K562 (cell line): ENCODE results near the gene MMP24. TPM values are rescaled to one million over a fixed set of nuclear protein-coding genes. Genes with fewer than 3 reads are reported as not detected.
"Not testable (repeated sequence)": the region's sequence is repeated elsewhere in the genome, so short reads cannot be mapped to it uniquely, and the experiment has no call there.

Source experiments
- ATAC-seq: fragments of 200-7000 bp; cut with Tn5 transposase; 3 replicates; pipeline ENCODE4 v1.9.1; 2020; ENCODE audit warnings: moderate library complexity
- BruUV-seq: library from RNA; stranded (reverse); fragments of 400-500 nt; replicated peaks from 2 replicates; lab custom pipeline; 2021; lab: Mats Ljungman, UMichigan
- CTCF ChIA-PET: fragments of 300-600 bp; formaldehyde crosslinking; extraction: SDS; loops from one replicate; lab custom pipeline; 2021; ENCODE audit warnings: low intra/inter-chr PET ratio; lab: Yijun Ruan, JAX
- POLR2A ChIA-PET: fragments of 300-600, 350-650 bp; sonication (Branson Sonifier 250); formaldehyde crosslinking; extraction: SDS; loops from one replicate; lab custom pipeline; 2021; ENCODE audit warnings: antibody characterized with exemption, inconsistent platforms; lab: Yijun Ruan, JAX
- DNase-seq, 4 experiments: peaks; one replicate each; pipeline versions ENCODE4 v3.0.0 to v3.0.0-alpha.2; 2011 to 2018; ENCODE audit warnings: low spot score in 3 of 4, mixed read lengths in 3 of 4; ENCODE audit errors: extremely low read depth in 1 of 4
- FAIRE-seq: peaks from 2 replicates; lab custom pipeline; 2011; peaks lifted over from hg19 to GRCh38; lab: Jason Lieb, UNC
- H2AFZ ChIP-seq: 2 replicates; pipeline ENCODE4 v1.6.0; 2011; ENCODE audit warnings: low read depth, low read length, control low read depth, inconsistent platforms
- H3K27ac ChIP-seq: fragments of 200-600 bp; 3 replicates; pipeline ENCODE4 v1.8.0; 2011; ENCODE audit warnings: low read depth, mild to moderate bottlenecking, control low read depth, inconsistent platforms, low read length, moderate library complexity, mixed read lengths; ENCODE audit errors: extremely low read depth
- H3K27me3 ChIP-seq, 2 experiments: fragments of 300-600 bp in 1 of 2; 2 replicates in 1 of 2; 3 replicates in 1 of 2; pipeline versions ENCODE4 v1.6.0 to v1.8.0; 2011; ENCODE audit warnings: inconsistent platforms in 2 of 2, low read length in 2 of 2, mild to moderate bottlenecking in 1 of 2, mixed read lengths in 1 of 2, moderate library complexity in 1 of 2; ENCODE audit not compliant: control insufficient read depth in 2 of 2, insufficient read depth in 2 of 2
- H3K36me3 ChIP-seq: fragments of 300-600 bp; 3 replicates; pipeline ENCODE4 v1.8.0; 2011; ENCODE audit warnings: mild to moderate bottlenecking, low read length, inconsistent platforms; ENCODE audit not compliant: control insufficient read depth, insufficient read depth
- H3K4me1 ChIP-seq, 2 experiments: fragments of 200-600 bp in 1 of 2; replicated peaks in 1 of 2; 2 replicates in 1 of 2; 3 replicates in 1 of 2; pipeline versions ENCODE4 v1.5.1 to v1.8.0; 2011; ENCODE audit warnings: inconsistent platforms in 2 of 2, low read length in 2 of 2, mild to moderate bottlenecking in 1 of 2, mixed read lengths in 1 of 2, moderate library complexity in 1 of 2; ENCODE audit not compliant: control insufficient read depth in 2 of 2, insufficient read depth in 2 of 2
- H3K4me2 ChIP-seq: 2 replicates; pipeline ENCODE4 v1.6.1; 2011; ENCODE audit warnings: low read length, control low read depth, inconsistent platforms, mixed read lengths; ENCODE audit not compliant: insufficient read depth
- H3K4me3 ChIP-seq: fragments of 200-600 bp; sonication (generic), shearing (Covaris generic); 2 replicates; pipeline ENCODE4 v1.5.1; 2016; ENCODE audit warnings: control low read depth, inconsistent platforms
- H3K79me2 ChIP-seq: fragments of 200-600 bp; 3 replicates; pipeline ENCODE4 v1.8.0; 2011; ENCODE audit warnings: low read length, inconsistent platforms; ENCODE audit not compliant: control insufficient read depth, insufficient read depth
- H3K9ac ChIP-seq, 2 experiments: 2 replicates each; pipeline versions ENCODE4 v1.6.0 to v1.6.1; 2011; ENCODE audit warnings: low read depth in 2 of 2, low read length in 2 of 2, control low read depth in 1 of 2, inconsistent platforms in 1 of 2, mild to moderate bottlenecking in 1 of 2, mixed read lengths in 1 of 2; ENCODE audit not compliant: insufficient read depth in 1 of 2
- H3K9me1 ChIP-seq: one replicate; pipeline ENCODE4 v1.6.0; 2011; ENCODE audit warnings: inconsistent platforms, mild to moderate bottlenecking, low read length, moderate library complexity; ENCODE audit not compliant: control insufficient read depth, insufficient read depth
- H3K9me3 ChIP-seq: replicated peaks from 2 replicates; pipeline ENCODE4 v1.5.1; 2011; ENCODE audit warnings: low read depth, low read length, inconsistent platforms; ENCODE audit not compliant: control insufficient read depth, insufficient read depth
- H4K20me1 ChIP-seq: replicated peaks from 2 replicates; pipeline ENCODE4 v1.6.1; 2011; ENCODE audit warnings: low read length, inconsistent platforms, mixed read lengths; ENCODE audit not compliant: control insufficient read depth, insufficient read depth
- HDAC6 ChIP-seq: IDR thresholded peaks from 2 replicates; pipeline ENCODE4 v1.6.1; 2012; ENCODE audit warnings: low read depth, mild to moderate bottlenecking, control low read depth, inconsistent platforms, low read length, moderate library complexity
- HEY1 ChIP-seq: fragments of 250-450 bp; sonication (Bioruptor Pico); IDR thresholded peaks from 2 replicates; pipeline ENCODE4 v1.5.0; 2020; ENCODE audit warnings: mild to moderate bottlenecking, moderate library complexity, borderline replicate concordance
- NELFE ChIP-seq: IDR thresholded peaks from 2 replicates; pipeline ENCODE4 v1.6.1; 2011; ENCODE audit warnings: mild to moderate bottlenecking; ENCODE audit not compliant: insufficient read depth, insufficient read length
- NONO ChIP-seq, 2 experiments: fragments of 200-400 bp in 1 of 2; fragments of 450-650 bp in 1 of 2; formaldehyde crosslinking in 1 of 2; IDR thresholded peaks; 2 replicates each; pipeline ENCODE4 v1.6.1; 2017; ENCODE audit warnings: low read depth in 2 of 2, mild to moderate bottlenecking in 2 of 2, moderate library complexity in 2 of 2, low read length in 1 of 2
- RFX5 ChIP-seq: IDR thresholded peaks from 2 replicates; pipeline ENCODE4 v1.6.1; 2011; ENCODE audit warnings: low read depth, mild to moderate bottlenecking, improper control_type of control experiment, low read length
- TRIM28 ChIP-seq: fragments of 450-650 bp; IDR thresholded peaks from 2 replicates; pipeline ENCODE4 v1.6.1; 2017
- WGBS: fragments of 100-300 bp; shearing (Covaris generic); methylation state at CpG from one replicate; pipeline ENCODE4 v1.1.6; 2016; ENCODE audit warnings: low coverage, mixed read lengths; ENCODE audit not compliant: insufficient coverage; ENCODE audit errors: missing lambda C conversion rate; 5-methylcytosine and 5-hydroxymethylcytosine counted together
- in situ Hi-C: fragments of 300-500 bp; cut with MboI; formaldehyde crosslinking; loops from 4 replicates; pipeline ENCODE4 v1.15.0; 2018; ENCODE audit warnings: inconsistent platforms, mixed read lengths
- intact Hi-C: fragments of 100-400 bp; cut with micrococcal nuclease; formaldehyde crosslinking; loops from 2 replicates; pipeline ENCODE4 v1.14.2; 2022
- polyA plus RNA-seq, 8 experiments: library from polyadenylated mRNA; depleted of rRNA in 4 of 8; stranded (reverse) in 5 of 8; unstranded in 3 of 8; fragments of >200 nt; fragmentation: Nextera tagmentation in 2 of 8; fragmentation: Illumina TruSeq in 1 of 8; extraction: Ambion mirVana in 2 of 8; extraction: Trizol in 1 of 8; gene quantifications; 2 replicates each; pipeline versions ENCODE4 v1.2.1 to v1.2.3, GENCODE V29; 2011 to 2014; ENCODE audit warnings: inconsistent platforms in 1 of 8, missing spikeins in 1 of 8
- total RNA-seq, 7 experiments: library from RNA; depleted of rRNA in 6 of 7; stranded (reverse); fragments of >200 nt in 6 of 7; fragmentation: Illumina TruSeq in 2 of 7; extraction: Trizol in 2 of 7; gene quantifications; 2 replicates each; pipeline versions ENCODE4 v1.2.1 to v1.2.3, GENCODE V29; 2011 to 2021; ENCODE audit warnings: low replicate concordance in 1 of 7
- TF ChIP-seq, protein P1 (sequence below): fragments of 250-450 bp; sonication (Bioruptor Pico); IDR thresholded peaks from 2 replicates; pipeline ENCODE4 v1.4.0; 2020

The MMP24 gene
- total and polyA plus RNA-seq, 9 of the 15 experiments (the other 6 are each of a cell fraction or from before 2014, with no cell fraction given): 0.03 to 0.07 (median 0.03) TPM; not detected in 6

DNA sequence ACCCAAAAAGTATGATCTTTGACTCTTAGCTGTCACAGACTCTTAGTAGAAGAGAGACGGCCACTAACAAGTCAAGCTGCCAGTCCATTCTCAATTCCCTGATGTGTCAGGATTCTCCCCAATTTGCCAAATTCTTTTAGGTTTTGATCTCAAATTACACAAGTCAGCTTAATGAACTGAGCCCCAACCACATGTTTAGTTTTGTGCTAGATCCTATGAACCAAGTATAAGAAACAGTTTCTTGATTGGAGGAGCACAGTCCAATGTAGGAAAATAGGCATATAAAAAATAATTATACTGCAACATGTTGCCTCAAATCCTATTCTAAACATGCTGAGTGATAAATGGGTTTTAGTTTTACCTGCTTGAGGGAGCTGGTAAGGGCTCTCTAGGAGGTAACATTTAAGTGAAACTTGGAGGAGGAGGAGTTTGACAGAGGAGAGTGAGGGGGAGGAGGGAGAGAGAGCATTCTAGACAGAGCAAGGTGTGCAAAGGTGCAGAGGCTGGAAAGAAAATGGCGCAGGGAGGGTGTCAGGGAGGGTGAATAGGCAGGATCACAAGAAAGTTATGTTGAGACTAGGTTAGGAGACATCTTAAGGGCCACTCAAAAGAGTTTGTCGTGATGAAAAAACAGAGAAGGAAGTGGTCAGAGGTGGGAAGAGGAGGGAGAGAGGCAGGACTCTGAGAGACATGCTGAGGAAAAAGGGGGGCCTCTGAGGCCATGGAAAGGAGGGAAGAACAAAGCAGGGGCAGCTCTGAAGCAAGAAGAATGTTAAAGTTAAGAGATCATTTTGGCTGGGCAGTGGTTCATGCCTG lies 88.5 kb downstream of the MMP24 start:
- H4K20me1 ChIP-seq: no peaks in the 10 kb centered on the region
- H3K36me3 ChIP-seq: peaks cover 10% of the 10 kb centered on the region
- no peaks in the 10 kb centered on the region for H3K9me3 ChIP-seq
- DNase-seq (no peak), FAIRE-seq (no peak), ATAC-seq (no peak)
- H2AFZ ChIP-seq: no peak overlapping the region
- in situ Hi-C loops (loop anchor here (25.0 kb wide), 1 partner anchor 122 kb away; the partner anchor contains the start of gene GDF5), intact Hi-C loops (no loop called here)
- TF ChIP-seq HEY1 (CRISPR knock-in tag) (no peak), TRIM28 (no peak), NONO (IDR thresholded peaks at IDR 0.05; ENCODE audit: low read depth in 2 of 2, low read length in 1 of 2) (no peak), RFX5 (no peak), HDAC6 (no peak), NELFE (no peak)
- TF ChIP-seq, protein P1, sequence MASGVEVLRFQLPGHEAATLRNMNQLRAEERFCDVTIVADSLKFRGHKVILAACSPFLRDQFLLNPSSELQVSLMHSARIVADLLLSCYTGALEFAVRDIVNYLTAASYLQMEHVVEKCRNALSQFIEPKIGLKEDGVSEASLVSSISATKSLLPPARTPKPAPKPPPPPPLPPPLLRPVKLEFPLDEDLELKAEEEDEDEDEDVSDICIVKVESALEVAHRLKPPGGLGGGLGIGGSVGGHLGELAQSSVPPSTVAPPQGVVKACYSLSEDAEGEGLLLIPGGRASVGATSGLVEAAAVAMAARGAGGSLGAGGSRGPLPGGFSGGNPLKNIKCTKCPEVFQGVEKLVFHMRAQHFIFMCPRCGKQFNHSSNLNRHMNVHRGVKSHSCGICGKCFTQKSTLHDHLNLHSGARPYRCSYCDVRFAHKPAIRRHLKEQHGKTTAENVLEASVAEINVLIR (CRISPR knock-in tag): no peak
- no peaks in the 10 kb centered on the region for H3K27me3 ChIP-seq
- H3K9me1 ChIP-seq: no peaks in the 10 kb centered on the region
- no peaks in the 10 kb centered on the region for H3K79me2 ChIP-seq
- 37% methylated on average over 3 of the region's 3 CpGs for WGBS
- H3K9ac ChIP-seq: no peak overlapping the region
- H3K4me2 ChIP-seq: no peak overlapping the region
- H3K4me1 ChIP-seq: peaks cover 4 to 21% of the 10 kb centered on the region in 2 experiments; a peak in 4 of 5 replicates
- no peak overlapping the region for H3K4me3 ChIP-seq
- CTCF ChIA-PET: no interaction called here
- POLR2A ChIA-PET: interaction anchor here (0.5 to 1.4 kb wide), 2 partner anchors 14 to 115 kb away, joined by 3 to 4 read pairs; no protein-coding TSS in a partner anchor
- BruUV-seq: no TSS peak
- no peak overlapping the region for H3K27ac ChIP-seq

DNA sequence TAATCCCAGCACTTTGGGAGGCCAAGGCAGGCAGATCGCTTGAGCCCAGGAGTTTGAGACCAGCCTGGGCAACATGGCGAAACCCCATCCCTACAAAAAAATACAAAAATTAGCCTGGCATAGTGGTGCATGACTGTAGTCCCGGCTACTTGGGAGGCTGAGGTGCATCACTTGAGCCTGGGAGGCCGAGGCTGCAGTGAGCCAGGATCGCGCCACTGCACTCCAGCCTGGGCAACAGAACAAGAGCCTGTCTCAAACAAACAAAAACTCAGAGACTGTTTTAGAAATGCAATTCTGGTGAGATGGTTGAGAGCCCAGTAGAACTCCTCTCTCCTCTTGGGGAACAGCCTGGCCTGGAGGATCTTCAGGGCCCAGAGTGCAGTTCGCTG lies 89.1 kb downstream of the MMP24 start:
- H3K27ac ChIP-seq, H3K27me3 ChIP-seq, DNase-seq, H3K9me3 ChIP-seq, H2AFZ ChIP-seq, H3K79me2 ChIP-seq, intact Hi-C loops, CTCF ChIA-PET, H3K4me2 ChIP-seq, H3K9ac ChIP-seq, H3K9me1 ChIP-seq, ATAC-seq, H3K4me3 ChIP-seq, H4K20me1 ChIP-seq, BruUV-seq, FAIRE-seq, H3K36me3 ChIP-seq: not testable (repeated sequence)
- in situ Hi-C loops: loop anchor here (25.0 kb wide), 1 partner anchor 122 kb away; the partner anchor contains the start of gene GDF5
- peaks cover 4 to 21% of the 10 kb centered on the region in 2 experiments; a peak in 4 of 5 replicates for H3K4me1 ChIP-seq
- POLR2A ChIA-PET: interaction anchor here (1.4 kb wide), 1 partner anchor 14 kb away, joined by 4 read pairs; no protein-coding TSS in a partner anchor
- 75% methylated on average over 6 of the region's 7 CpGs for WGBS
